Right lobe of liver (tissue), 4 donors: ENCODE data around the gene TTL.

Source experiments
- CTCF ChIP-seq, 4 donors: fragments of 200-600 bp in 3 of 4; fragments of 450-650 bp in 1 of 4; IDR thresholded peaks; one replicate each; pipeline versions ENCODE4 v1.5.1 to v1.8.0; 2016 to 2022; ENCODE audit warnings: antibody characterized with exemption in 4 of 4, mild to moderate bottlenecking in 2 of 4
- POLR2A ChIP-seq: fragments of 450-650 bp; IDR thresholded peaks from one replicate; pipeline ENCODE4 v1.6.1; 2017; ENCODE audit warnings: antibody characterized with exemption, mild to moderate bottlenecking
- donor health status: DM: no; HTN: no; CAD: no.
- donor health status: DM: no; HTN: no; CAD: no.
- donor health status: DM: no; HTN: yes; CAD: no.

DNA sequence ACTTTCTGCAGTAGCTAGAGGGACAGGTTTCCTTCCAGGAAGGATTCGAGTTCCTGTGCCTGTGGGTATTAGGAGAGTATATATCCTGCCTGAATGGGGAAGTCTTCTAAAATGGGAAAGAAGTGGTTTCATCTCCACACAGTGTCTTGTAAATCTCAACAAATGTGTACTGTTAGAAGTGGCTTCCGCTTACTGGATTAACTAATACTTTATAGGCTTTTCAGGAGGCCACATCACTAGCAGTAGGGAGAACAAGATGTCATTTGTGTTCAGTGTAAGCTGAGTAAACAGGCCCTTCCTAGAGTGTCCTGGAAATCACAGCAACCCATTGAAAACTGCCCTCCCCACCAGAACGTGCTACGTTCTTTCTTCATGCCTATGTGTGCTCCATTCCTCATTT is 47.8 kb downstream of the TTL start:
- TF ChIP-seq POLR2A (no peak), CTCF (IDR thresholded peaks at IDR 0.05) (no peak)
